Mammary epithelial cell (primary cell): ENCODE results near the gene PSMA6.

Experiments used
- EZH2 ChIP-seq: IDR thresholded peaks from 2 replicates; pipeline ENCODE4 v1.6.1; 2012; ENCODE audit warnings: low read length, inconsistent platforms, borderline replicate concordance
- TF ChIP-seq, protein P1 (sequence below), 2 donors: IDR thresholded peaks in 1 of 2; conservative IDR thresholded peaks in 1 of 2; 2 replicates each; pipeline ENCODE4 v1.5.1; 2011 to 2012; ENCODE audit warnings: inconsistent platforms in 2 of 2, low read length in 2 of 2, mild to moderate bottlenecking in 2 of 2, control low read depth in 1 of 2, low read depth in 1 of 2; ENCODE audit not compliant: insufficient read depth in 1 of 2; ENCODE audit errors: extremely low read depth in 1 of 2

GRCh38 chr14:35333797-35334743 lies 41.9 kb downstream of the PSMA6 start:
- TF ChIP-seq, protein P1, sequence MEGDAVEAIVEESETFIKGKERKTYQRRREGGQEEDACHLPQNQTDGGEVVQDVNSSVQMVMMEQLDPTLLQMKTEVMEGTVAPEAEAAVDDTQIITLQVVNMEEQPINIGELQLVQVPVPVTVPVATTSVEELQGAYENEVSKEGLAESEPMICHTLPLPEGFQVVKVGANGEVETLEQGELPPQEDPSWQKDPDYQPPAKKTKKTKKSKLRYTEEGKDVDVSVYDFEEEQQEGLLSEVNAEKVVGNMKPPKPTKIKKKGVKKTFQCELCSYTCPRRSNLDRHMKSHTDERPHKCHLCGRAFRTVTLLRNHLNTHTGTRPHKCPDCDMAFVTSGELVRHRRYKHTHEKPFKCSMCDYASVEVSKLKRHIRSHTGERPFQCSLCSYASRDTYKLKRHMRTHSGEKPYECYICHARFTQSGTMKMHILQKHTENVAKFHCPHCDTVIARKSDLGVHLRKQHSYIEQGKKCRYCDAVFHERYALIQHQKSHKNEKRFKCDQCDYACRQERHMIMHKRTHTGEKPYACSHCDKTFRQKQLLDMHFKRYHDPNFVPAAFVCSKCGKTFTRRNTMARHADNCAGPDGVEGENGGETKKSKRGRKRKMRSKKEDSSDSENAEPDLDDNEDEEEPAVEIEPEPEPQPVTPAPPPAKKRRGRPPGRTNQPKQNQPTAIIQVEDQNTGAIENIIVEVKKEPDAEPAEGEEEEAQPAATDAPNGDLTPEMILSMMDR (conservative IDR thresholded peaks at IDR 0.05 in 1 of 2, IDR thresholded peaks at IDR 0.05 in 1 of 2; ENCODE audit: extremely low read depth in 1 of 2, insufficient read depth in 1 of 2, low read depth in 1 of 2, low read length in 2 of 2): no peak
- TF ChIP-seq EZH2: no peak
